H9 (cell line): ENCODE data around the gene GRIA1. TPM values are rescaled to one million over a fixed set of nuclear protein-coding genes. Genes with fewer than 3 reads are reported as not detected.

Source experiments
- DNase-seq: peaks from one replicate; pipeline ENCODE4 v3.0.0-alpha.2; 2017
- H2AFZ ChIP-seq: one replicate; pipeline ENCODE4 v1.6.1; 2013; ENCODE audit warnings: mild to moderate bottlenecking, low read length, control low read depth, moderate library complexity
- H2AK5ac ChIP-seq: 2 replicates; pipeline ENCODE4 v1.6.1; 2013; ENCODE audit warnings: low read length, control low read depth, mixed read lengths; ENCODE audit not compliant: insufficient read length
- H2BK120ac ChIP-seq: one replicate; pipeline ENCODE4 v1.6.1; 2013; ENCODE audit warnings: low read depth, mild to moderate bottlenecking, low read length, control low read depth, inconsistent platforms; ENCODE audit not compliant: poor library complexity, severe bottlenecking
- H2BK12ac ChIP-seq: 2 replicates; pipeline ENCODE4 v1.6.1; 2013; ENCODE audit warnings: low read length, control low read depth, mixed read lengths, low read depth; ENCODE audit not compliant: insufficient read length
- H2BK15ac ChIP-seq: 2 replicates; pipeline ENCODE4 v1.6.1; 2013; ENCODE audit warnings: low read depth, low read length, control low read depth
- H2BK20ac ChIP-seq: one replicate; pipeline ENCODE4 v1.6.1; 2013; ENCODE audit warnings: low read depth, mild to moderate bottlenecking, low read length, control low read depth, inconsistent platforms; ENCODE audit not compliant: poor library complexity, severe bottlenecking
- H2BK5ac ChIP-seq: 2 replicates; pipeline ENCODE4 v1.6.1; 2013; ENCODE audit warnings: low read length, control low read depth, mixed read lengths; ENCODE audit not compliant: insufficient read length
- H3K14ac ChIP-seq: 2 replicates; pipeline ENCODE4 v1.6.1; 2013; ENCODE audit warnings: low read length, control low read depth; ENCODE audit not compliant: insufficient read depth
- H3K18ac ChIP-seq: 2 replicates; pipeline ENCODE4 v1.6.1; 2013; ENCODE audit warnings: low read depth, mild to moderate bottlenecking, mixed read lengths, low read length, control low read depth; ENCODE audit not compliant: insufficient read length
- H3K23ac ChIP-seq: 2 replicates; pipeline ENCODE4 v1.6.1; 2013; ENCODE audit warnings: low read length, control low read depth, mixed read lengths, low read depth; ENCODE audit not compliant: insufficient read length
- H3K23me2 ChIP-seq: 2 replicates; pipeline ENCODE4 v1.6.1; 2013; ENCODE audit warnings: low read depth, mild to moderate bottlenecking, mixed read lengths, low read length, control low read depth; ENCODE audit not compliant: insufficient read length, poor library complexity, severe bottlenecking
- H3K27ac ChIP-seq: 2 replicates; pipeline ENCODE4 v1.5.1; 2013; ENCODE audit warnings: low read length, control low read depth, mixed read lengths, low read depth; ENCODE audit not compliant: insufficient read length
- H3K27me3 ChIP-seq: 2 replicates; pipeline ENCODE4 v1.6.1; 2013; ENCODE audit warnings: low read length, control low read depth, inconsistent platforms; ENCODE audit not compliant: insufficient read depth
- H3K4ac ChIP-seq: 2 replicates; pipeline ENCODE4 v1.6.1; 2013; ENCODE audit warnings: low read depth, mild to moderate bottlenecking, control low read depth, inconsistent platforms, low read length, moderate library complexity
- H3K4me1 ChIP-seq: 2 replicates; pipeline ENCODE4 v1.6.1; 2013; ENCODE audit warnings: low read length, control low read depth, inconsistent platforms; ENCODE audit not compliant: insufficient read depth
- H3K4me2 ChIP-seq: 2 replicates; pipeline ENCODE4 v1.6.1; 2013; ENCODE audit warnings: low read length, control low read depth, mixed read lengths; ENCODE audit not compliant: insufficient read length, insufficient read depth
- H3K56ac ChIP-seq: 2 replicates; pipeline ENCODE4 v1.6.1; 2013; ENCODE audit warnings: low read depth, mild to moderate bottlenecking, mixed read lengths, low read length, control low read depth; ENCODE audit not compliant: insufficient read length
- H3K79me1 ChIP-seq: 2 replicates; pipeline ENCODE4 v1.6.1; 2013; ENCODE audit warnings: low read depth, mild to moderate bottlenecking, moderate library complexity, low read length, control low read depth, inconsistent platforms; ENCODE audit not compliant: insufficient read depth, poor library complexity, severe bottlenecking
- H3K79me2 ChIP-seq: 2 replicates; pipeline ENCODE4 v1.6.1; 2013; ENCODE audit warnings: low read length, control low read depth, inconsistent platforms; ENCODE audit not compliant: insufficient read depth
- H3K9ac ChIP-seq: 2 replicates; pipeline ENCODE4 v1.6.1; 2013; ENCODE audit warnings: low read length, control low read depth, mixed read lengths; ENCODE audit not compliant: insufficient read length; ENCODE audit errors: extremely low read depth
- H3K9me3 ChIP-seq: one replicate; pipeline ENCODE4 v1.6.1; 2013; ENCODE audit warnings: low read depth, low read length, inconsistent platforms; ENCODE audit not compliant: control insufficient read depth
- H3T11ph ChIP-seq: one replicate; pipeline ENCODE4 v1.6.1; 2013; ENCODE audit warnings: mild to moderate bottlenecking, low read length, control low read depth, inconsistent platforms
- H4K20me1 ChIP-seq: one replicate; pipeline ENCODE4 v1.6.1; 2013; ENCODE audit not compliant: control insufficient read depth, insufficient read length, insufficient read depth
- H4K5ac ChIP-seq: 2 replicates; pipeline ENCODE4 v1.6.1; 2013; ENCODE audit warnings: low read depth, mild to moderate bottlenecking, mixed read lengths, low read length, control low read depth; ENCODE audit not compliant: insufficient read length
- H4K8ac ChIP-seq: replicated peaks from 2 replicates; pipeline ENCODE4 v1.6.1; 2013; ENCODE audit warnings: low read length, control low read depth, mixed read lengths, low read depth; ENCODE audit not compliant: insufficient read length
- H4K91ac ChIP-seq: 2 replicates; pipeline ENCODE4 v1.6.1; 2013; ENCODE audit warnings: low read depth, mild to moderate bottlenecking, moderate library complexity, mixed read lengths, low read length, control low read depth; ENCODE audit not compliant: insufficient read length
- H3K27ac Mint-ChIP-seq, 3 experiments: 2 replicates in 2 of 3; 3 replicates in 1 of 3; pipeline ENCODE4 v1.8.0; 2020 to 2021; ENCODE audit warnings: mixed read lengths in 3 of 3, mild to moderate bottlenecking in 1 of 3, moderate library complexity in 1 of 3
- H3K27me3 Mint-ChIP-seq: 2 replicates; pipeline ENCODE4 v1.8.0; 2021; ENCODE audit warnings: low read depth, mild to moderate bottlenecking, moderate library complexity, mixed read lengths
- H3K36me3 Mint-ChIP-seq, 3 experiments: 2 replicates in 2 of 3; 3 replicates in 1 of 3; pipeline ENCODE4 v1.8.0; 2020 to 2021; ENCODE audit warnings: low read depth in 3 of 3, mixed read lengths in 3 of 3; ENCODE audit not compliant: insufficient read depth in 1 of 3
- H3K4me1 Mint-ChIP-seq, 2 experiments: 2 replicates each; pipeline ENCODE4 v1.8.0; 2020; ENCODE audit warnings: mixed read lengths in 2 of 2
- H3K4me3 Mint-ChIP-seq, 2 experiments: 2 replicates in 1 of 2; 3 replicates in 1 of 2; pipeline ENCODE4 v1.8.0; 2020 to 2021; ENCODE audit warnings: mild to moderate bottlenecking in 2 of 2, mixed read lengths in 2 of 2, moderate library complexity in 1 of 2
- H3K9me3 Mint-ChIP-seq, 2 experiments: 2 replicates in 1 of 2; 3 replicates in 1 of 2; pipeline ENCODE4 v1.8.0; 2020; ENCODE audit warnings: mild to moderate bottlenecking in 2 of 2, mixed read lengths in 2 of 2, moderate library complexity in 1 of 2
- total RNA-seq: library from RNA; stranded (reverse); gene quantifications from 2 replicates; pipeline ENCODE4 v1.2.1, GENCODE V29; 2021
- TF ChIP-seq, protein P1 (sequence below): fragments of 200-600 bp; sonication (generic); conservative IDR thresholded peaks from 3 replicates; pipeline ENCODE4 v1.8.0; 2021; ENCODE audit warnings: antibody characterized with exemption, mild to moderate bottlenecking

GRIA1 gene
- total RNA-seq, 1 experiment from 2014 or later = 0.52 TPM

DNA sequence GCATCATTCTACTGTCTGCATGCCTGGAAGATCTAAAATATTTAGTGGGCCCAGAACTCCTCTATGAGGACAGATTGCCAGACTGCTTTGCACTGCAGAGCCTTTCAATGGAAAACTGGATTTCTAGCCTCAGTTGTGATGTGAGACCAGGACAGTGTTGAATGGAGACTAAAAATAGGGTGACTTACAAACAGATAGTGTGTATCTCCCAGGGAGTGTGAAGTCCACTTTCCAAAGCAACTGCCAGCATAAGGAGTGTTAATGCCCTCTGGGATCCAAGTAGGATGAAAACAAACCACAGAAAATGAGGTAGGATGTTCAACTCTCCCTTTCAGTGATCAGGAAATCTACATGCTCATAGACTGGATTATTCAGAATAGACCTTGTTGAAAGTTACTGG lies 119.5 kb downstream of the GRIA1 start:
- Histone ChIP-seq H2AFZ (no peak overlapping the region), H4K20me1 (no peaks in the 10 kb centered on the region), H3K4me2 (no peak overlapping the region), H4K91ac (no peak overlapping the region), H2BK120ac (no peak overlapping the region), H2BK12ac (no peak overlapping the region), H3K4ac (no peak overlapping the region), H4K5ac (no peak overlapping the region), H3K27me3 (no peaks in the 10 kb centered on the region), H3K4me1 (no peaks in the 10 kb centered on the region), H4K8ac (no peak overlapping the region), H3K79me1 (no peaks in the 10 kb centered on the region), H3K9ac (no peak overlapping the region), H3K9me3 (no peaks in the 10 kb centered on the region), H2BK20ac (no peak overlapping the region), H3K18ac (no peak overlapping the region), H3T11ph (no peak overlapping the region), H2BK15ac (no peak overlapping the region), H3K14ac (no peak overlapping the region), H2AK5ac (no peak overlapping the region), H3K23ac (no peak overlapping the region), H2BK5ac (no peak overlapping the region), H3K56ac (no peak overlapping the region), H3K23me2 (no peaks in the 10 kb centered on the region), H3K27ac (no peak overlapping the region), H3K79me2 (no peaks in the 10 kb centered on the region)
- H3K4me1 Mint-ChIP-seq = peaks cover 4 to 9% of the 10 kb centered on the region in 2 experiments; a peak in 3 of 4 replicates
- H3K9me3 Mint-ChIP-seq = no peaks in the 10 kb centered on the region
- TF ChIP-seq, protein P1, sequence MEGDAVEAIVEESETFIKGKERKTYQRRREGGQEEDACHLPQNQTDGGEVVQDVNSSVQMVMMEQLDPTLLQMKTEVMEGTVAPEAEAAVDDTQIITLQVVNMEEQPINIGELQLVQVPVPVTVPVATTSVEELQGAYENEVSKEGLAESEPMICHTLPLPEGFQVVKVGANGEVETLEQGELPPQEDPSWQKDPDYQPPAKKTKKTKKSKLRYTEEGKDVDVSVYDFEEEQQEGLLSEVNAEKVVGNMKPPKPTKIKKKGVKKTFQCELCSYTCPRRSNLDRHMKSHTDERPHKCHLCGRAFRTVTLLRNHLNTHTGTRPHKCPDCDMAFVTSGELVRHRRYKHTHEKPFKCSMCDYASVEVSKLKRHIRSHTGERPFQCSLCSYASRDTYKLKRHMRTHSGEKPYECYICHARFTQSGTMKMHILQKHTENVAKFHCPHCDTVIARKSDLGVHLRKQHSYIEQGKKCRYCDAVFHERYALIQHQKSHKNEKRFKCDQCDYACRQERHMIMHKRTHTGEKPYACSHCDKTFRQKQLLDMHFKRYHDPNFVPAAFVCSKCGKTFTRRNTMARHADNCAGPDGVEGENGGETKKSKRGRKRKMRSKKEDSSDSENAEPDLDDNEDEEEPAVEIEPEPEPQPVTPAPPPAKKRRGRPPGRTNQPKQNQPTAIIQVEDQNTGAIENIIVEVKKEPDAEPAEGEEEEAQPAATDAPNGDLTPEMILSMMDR = no peak
- H3K4me3 Mint-ChIP-seq = no peak overlapping the region
- H3K36me3 Mint-ChIP-seq = no peaks in the 10 kb centered on the region
- no peaks in the 10 kb centered on the region for H3K27me3 Mint-ChIP-seq
- no peak for DNase-seq
- H3K27ac Mint-ChIP-seq = no peak overlapping the region
